ENCODE results near the gene NT5M. TPM values are rescaled to one million over a fixed set of nuclear protein-coding genes. Genes with fewer than 3 reads are reported as not detected.

NT5M gene
- total RNA-seq, 1 donor from 2014 or later = 3.5 TPM

- Mint-ChIP-seq H3K9me3 (ENCODE audit: unreplicated experiment) (no peaks in the 10 kb centered on the region), H3K27ac (ENCODE audit: unreplicated experiment) (no peak overlapping the region), H3K4me1 (ENCODE audit: unreplicated experiment) (no peaks in the 10 kb centered on the region), H3K27me3 (ENCODE audit: unreplicated experiment) (peaks cover 28% of the 10 kb centered on the region), H3K4me3 (ENCODE audit: unreplicated experiment) (no peak overlapping the region), H3K36me3 (ENCODE audit: unreplicated experiment) (no peaks in the 10 kb centered on the region)
- TF ChIP-seq CTCF (IDR thresholded peaks at IDR 0.05) = no peak
- no peak for DNase-seq (ENCODE audit: extremely low spot score, unreplicated experiment)
These were observed 81.1 kb downstream of the NT5M start for GRCh38 chr17:17384291-17384615.

GRCh38 chr17:17384961-17385360 is 81.8 kb downstream of the NT5M start:
- TF ChIP-seq CTCF (IDR thresholded peaks at IDR 0.05) = no peak
- H3K27me3 Mint-ChIP-seq (ENCODE audit: unreplicated experiment) = peaks cover 21% of the 10 kb centered on the region
- no peak for DNase-seq (ENCODE audit: extremely low spot score, unreplicated experiment)
- no peaks in the 10 kb centered on the region for H3K9me3 Mint-ChIP-seq (ENCODE audit: unreplicated experiment)
- no peaks in the 10 kb centered on the region for H3K4me1 Mint-ChIP-seq (ENCODE audit: unreplicated experiment)
- no peak overlapping the region for H3K27ac Mint-ChIP-seq (ENCODE audit: unreplicated experiment)
- no peaks in the 10 kb centered on the region for H3K36me3 Mint-ChIP-seq (ENCODE audit: unreplicated experiment)
- H3K4me3 Mint-ChIP-seq (ENCODE audit: unreplicated experiment) = no peak overlapping the region

GRCh38 chr17:17385491-17385890 is 82.3 kb downstream of the NT5M start:
- no peaks in the 10 kb centered on the region for H3K9me3 Mint-ChIP-seq (ENCODE audit: unreplicated experiment)
- no peak overlapping the region for H3K4me3 Mint-ChIP-seq (ENCODE audit: unreplicated experiment)
- TF ChIP-seq CTCF (IDR thresholded peaks at IDR 0.05) = no peak
- no peak overlapping the region for H3K27ac Mint-ChIP-seq (ENCODE audit: unreplicated experiment)
- peaks cover 21% of the 10 kb centered on the region for H3K27me3 Mint-ChIP-seq (ENCODE audit: unreplicated experiment)
- DNase-seq (ENCODE audit: extremely low spot score, unreplicated experiment) = no peak
- no peaks in the 10 kb centered on the region for H3K36me3 Mint-ChIP-seq (ENCODE audit: unreplicated experiment)
- no peaks in the 10 kb centered on the region for H3K4me1 Mint-ChIP-seq (ENCODE audit: unreplicated experiment)

- no peak for DNase-seq (ENCODE audit: extremely low spot score, unreplicated experiment)
- Mint-ChIP-seq H3K27me3 (ENCODE audit: unreplicated experiment) (peaks cover 18% of the 10 kb centered on the region), H3K36me3 (ENCODE audit: unreplicated experiment) (no peaks in the 10 kb centered on the region), H3K4me1 (ENCODE audit: unreplicated experiment) (no peaks in the 10 kb centered on the region), H3K27ac (ENCODE audit: unreplicated experiment) (no peak overlapping the region), H3K4me3 (ENCODE audit: unreplicated experiment) (no peak overlapping the region), H3K9me3 (ENCODE audit: unreplicated experiment) (no peaks in the 10 kb centered on the region)
- TF ChIP-seq CTCF (IDR thresholded peaks at IDR 0.05) = no peak
These were observed 83.1 kb downstream of the NT5M start for GRCh38 chr17:17386094-17386800.

- Mint-ChIP-seq H3K9me3 (ENCODE audit: unreplicated experiment) (no peaks in the 10 kb centered on the region), H3K27ac (ENCODE audit: unreplicated experiment) (no peak overlapping the region), H3K27me3 (ENCODE audit: unreplicated experiment) (peaks cover 15% of the 10 kb centered on the region), H3K36me3 (ENCODE audit: unreplicated experiment) (no peaks in the 10 kb centered on the region), H3K4me1 (ENCODE audit: unreplicated experiment) (no peaks in the 10 kb centered on the region), H3K4me3 (ENCODE audit: unreplicated experiment) (no peak overlapping the region)
- DNase-seq (ENCODE audit: extremely low spot score, unreplicated experiment) = no peak
- no peak for TF ChIP-seq CTCF (IDR thresholded peaks at IDR 0.05)
These were observed 83.9 kb downstream of the NT5M start for GRCh38 chr17:17387017-17387497.
